HepG2 (cell line): ENCODE data around the gene ALDH2. TPM values are rescaled to one million over a fixed set of nuclear protein-coding genes. Genes with fewer than 3 reads are reported as not detected.

ENCODE experiments used
- ATAC-seq: fragments of 200-7000 bp; cut with Tn5 transposase; 3 replicates; pipeline ENCODE4 v1.9.1; 2020; ENCODE audit warnings: mild to moderate bottlenecking, moderate library complexity
- BruUV-seq: library from RNA; stranded (reverse); fragments of 400-500 nt; replicated peaks from 2 replicates; lab custom pipeline; 2021; lab: Mats Ljungman, UMichigan
- CTCF ChIA-PET: fragments of 300-600 bp; formaldehyde crosslinking; extraction: SDS; loops from one replicate; lab custom pipeline; 2021; ENCODE audit warnings: low total read pairs, inconsistent platforms, low intra/inter-chr PET ratio; lab: Yijun Ruan, JAX
- POLR2A ChIA-PET: fragments of 350-600 bp; sonication (Branson Sonifier 250); formaldehyde crosslinking; loops from one replicate; lab custom pipeline; 2020; ENCODE audit warnings: antibody characterized with exemption, inconsistent platforms; lab: Yijun Ruan, JAX
- DNase-seq: peaks from one replicate; pipeline ENCODE4 v3.0.0-alpha.2; 2015; ENCODE audit warnings: low spot score
- FAIRE-seq: peaks from 3 replicates; lab custom pipeline; 2011; peaks lifted over from hg19 to GRCh38; lab: Jason Lieb, UNC
- H2AFZ ChIP-seq: one replicate; pipeline ENCODE4 v1.6.1; 2011; ENCODE audit warnings: low read length, inconsistent platforms
- H3K27ac ChIP-seq: fragments of 300-600 bp; 3 replicates; pipeline ENCODE4 v1.8.0; 2011; ENCODE audit warnings: mixed run types, mild to moderate bottlenecking, mixed read lengths, low read length, inconsistent platforms; ENCODE audit not compliant: insufficient read depth; ENCODE audit errors: extremely low read length
- H3K27me3 ChIP-seq, 2 experiments: fragments of 200-600 bp in 1 of 2; 2 replicates in 1 of 2; 3 replicates in 1 of 2; pipeline versions ENCODE4 v1.6.0 to v1.8.0; 2011; ENCODE audit warnings: low read length in 2 of 2, mild to moderate bottlenecking in 2 of 2, moderate library complexity in 2 of 2, inconsistent platforms in 1 of 2; ENCODE audit not compliant: insufficient read depth in 2 of 2, control insufficient read depth in 1 of 2
- H3K36me3 ChIP-seq, 2 experiments: fragments of 200-600 bp in 1 of 2; replicated peaks in 1 of 2; 2 replicates in 1 of 2; 3 replicates in 1 of 2; pipeline versions ENCODE4 v1.5.1 to v1.8.0; 2011; ENCODE audit warnings: low read length in 2 of 2, inconsistent platforms in 1 of 2; ENCODE audit not compliant: insufficient read depth in 2 of 2, control insufficient read depth in 1 of 2
- H3K4me1 ChIP-seq: 2 replicates; pipeline ENCODE4 v1.5.1; 2012; ENCODE audit warnings: low read length, inconsistent platforms; ENCODE audit not compliant: insufficient read depth
- H3K4me2 ChIP-seq: 2 replicates; pipeline ENCODE4 v1.6.0; 2011; ENCODE audit warnings: low read depth, low read length, inconsistent platforms
- H3K4me3 ChIP-seq, 3 experiments: fragments of 200-600 bp in 1 of 3; sonication (generic), shearing (Covaris generic) in 1 of 3; replicated peaks in 1 of 3; 2 replicates each; pipeline ENCODE4 v1.5.1; 2011 to 2016; ENCODE audit warnings: low read length in 3 of 3, inconsistent platforms in 2 of 3, low read depth in 2 of 3, mild to moderate bottlenecking in 2 of 3, control low read depth in 1 of 3, mixed read lengths in 1 of 3; ENCODE audit not compliant: insufficient read depth in 1 of 3
- H3K79me2 ChIP-seq: one replicate; pipeline ENCODE4 v1.6.1; 2011; ENCODE audit warnings: low read length, inconsistent platforms; ENCODE audit not compliant: insufficient read depth
- H3K9ac ChIP-seq: 2 replicates; pipeline ENCODE4 v1.6.0; 2011; ENCODE audit warnings: mild to moderate bottlenecking, low read depth, low read length, inconsistent platforms; ENCODE audit not compliant: insufficient read depth
- H3K9me3 ChIP-seq: 2 replicates; pipeline ENCODE4 v1.5.1; 2012; ENCODE audit warnings: mild to moderate bottlenecking, low read length
- H4K20me1 ChIP-seq: 2 replicates; pipeline ENCODE4 v1.6.0; 2011; ENCODE audit warnings: inconsistent platforms, mild to moderate bottlenecking, low read length, moderate library complexity; ENCODE audit not compliant: insufficient read depth
- GATAD2A ChIP-seq: IDR thresholded peaks from 2 replicates; pipeline ENCODE4 v1.6.1; 2016
- HMGXB3 ChIP-seq: sonication (generic); formaldehyde crosslinking; IDR thresholded peaks from 2 replicates; pipeline ENCODE4 v1.4.0; 2020; ENCODE audit warnings: missing genetic modification reagents, borderline replicate concordance
- SOX5 ChIP-seq: IDR thresholded peaks from 2 replicates; pipeline ENCODE4 v1.6.1; 2016; ENCODE audit warnings: borderline replicate concordance
- SPEN ChIP-seq: sonication (generic); formaldehyde crosslinking; IDR thresholded peaks from 2 replicates; pipeline ENCODE4 v1.5.1; 2020; ENCODE audit warnings: low read depth, mild to moderate bottlenecking, missing genetic modification reagents
- TP53 ChIP-seq: sonication (generic); formaldehyde crosslinking; conservative IDR thresholded peaks from 2 replicates; pipeline ENCODE4 v1.4.0; 2020; ENCODE audit warnings: missing genetic modification reagents
- ZIK1 ChIP-seq: sonication (generic); formaldehyde crosslinking; IDR thresholded peaks from 2 replicates; pipeline ENCODE4 v1.5.0; 2020; ENCODE audit warnings: mild to moderate bottlenecking, low read depth, missing genetic modification reagents, borderline replicate concordance
- ZNF646 ChIP-seq: sonication (generic); formaldehyde crosslinking; IDR thresholded peaks from 2 replicates; pipeline ENCODE4 v1.9.0; 2021; ENCODE audit warnings: mild to moderate bottlenecking, missing genetic modification reagents
- ZNF703 ChIP-seq: sonication (generic); formaldehyde crosslinking; IDR thresholded peaks from 2 replicates; pipeline ENCODE4 v1.5.1; 2020; ENCODE audit warnings: missing genetic modification reagents, mild to moderate bottlenecking, moderate library complexity, borderline replicate concordance
- WGBS: methylation state at CpG from one replicate; pipeline ENCODE4 v1.1.6; 2017; ENCODE audit warnings: low lambda C conversion rate; 5-methylcytosine and 5-hydroxymethylcytosine counted together
- in situ Hi-C: cut with HindIII; loops from 2 replicates; pipeline ENCODE4 v1.10.0; 2017; ENCODE audit warnings: low pct_unique_long_range_greater_than_20kb; ENCODE audit not compliant: extremely low pct_ligation_motif_present
- intact Hi-C: fragments of 100-400 bp; cut with micrococcal nuclease; formaldehyde crosslinking; loops from one replicate; pipeline ENCODE4 v1.10.0; 2022; ENCODE audit not compliant: unreplicated experiment
- polyA plus RNA-seq, 8 experiments: library from polyadenylated mRNA; depleted of rRNA in 3 of 8; stranded (reverse) in 7 of 8; unstranded in 1 of 8; fragments of >200 nt; fragmentation: Illumina TruSeq in 4 of 8; extraction: Trizol in 4 of 8; gene quantifications; 2 replicates each; pipeline versions ENCODE4 v1.2.1 to v1.2.3, GENCODE V29; 2011 to 2016; ENCODE audit warnings: low read depth in 4 of 8, missing spikeins in 1 of 8, mixed read lengths in 1 of 8; ENCODE audit not compliant: insufficient read depth in 1 of 8
- total RNA-seq, 5 experiments: library from RNA; depleted of rRNA; stranded (reverse); fragments of >200 nt; fragmentation: Illumina TruSeq; extraction: Trizol; gene quantifications; 2 replicates each; pipeline ENCODE4 v1.2.3, GENCODE V29; 2016; ENCODE audit warnings: low read depth in 1 of 5

The ALDH2 gene
- total and polyA plus RNA-seq, 2 of the 13 experiments (the other 11 are each of a cell fraction or from before 2014, with no cell fraction given), result 78.8 to 103 TPM

GRCh38 chr12:111732786-111733185 is 33.9 kb upstream of the ALDH2 start (continued):
- TF ChIP-seq ZNF646 (CRISPR knock-in tag), result no peak
- TF ChIP-seq ZIK1 (CRISPR knock-in tag), result no peak

GRCh38 chr12:111733340-111733915 is 33.3 kb upstream of the ALDH2 start:
- H2AFZ ChIP-seq, result no peak overlapping the region
- 88% methylated on average over 8 of the region's 8 CpGs for WGBS
- intact Hi-C loops, result no loop called here
- H3K4me1 ChIP-seq, result no peaks in the 10 kb centered on the region
- no peak for FAIRE-seq
- H3K36me3 ChIP-seq, result peaks cover 9 to 31% of the 10 kb centered on the region in 2 experiments
- DNase-seq, result no peak
- CTCF ChIA-PET, result no interaction called here
- H3K9ac ChIP-seq, result no peak overlapping the region
- POLR2A ChIA-PET, result interaction anchor here (0.6 kb wide), 1 partner anchor 254 kb away, joined by 4 read pairs; no protein-coding TSS in a partner anchor
- H4K20me1 ChIP-seq, result no peaks in the 10 kb centered on the region
- no peaks in the 10 kb centered on the region for H3K79me2 ChIP-seq
- in situ Hi-C loops, result no loop called here
- no peak overlapping the region for H3K4me3 ChIP-seq
- no peaks in the 10 kb centered on the region for H3K9me3 ChIP-seq
- H3K4me2 ChIP-seq, result no peak overlapping the region
- no peak overlapping the region for H3K27ac ChIP-seq
- no peak for ATAC-seq
- BruUV-seq, result no TSS peak
- no peaks in the 10 kb centered on the region for H3K27me3 ChIP-seq
- TF ChIP-seq GATAD2A (CRISPR knock-in tag) (no peak), HMGXB3 (CRISPR knock-in tag) (no peak), SOX5 (no peak), TP53 (CRISPR knock-in tag) (no peak), ZNF703 (CRISPR knock-in tag) (no peak), SPEN (no peak)
